ENCODE results near the gene TMEM209. TPM values are rescaled to one million over a fixed set of nuclear protein-coding genes. Genes with fewer than 3 reads are reported as not detected.
A peak's percentile ranks its signal among the peaks of the same experiment; 100 is the strongest.

TMEM209 gene
- polyA plus RNA-seq, 1 donor from 2014 or later = 14.6 TPM

- TF ChIP-seq CTCF (IDR thresholded peaks at IDR 0.05; ENCODE audit: poor library complexity, severe bottlenecking) = no peak
- TF ChIP-seq MXI1 (conservative IDR thresholded peaks at IDR 0.05; ENCODE audit: poor library complexity, severe bottlenecking) = no peak
- no peak for TF ChIP-seq SMC3 (conservative IDR thresholded peaks at IDR 0.05; ENCODE audit: poor library complexity)
- TF ChIP-seq RAD21 (conservative IDR thresholded peaks at IDR 0.05) = no peak
- no peak for TF ChIP-seq REST (IDR thresholded peaks at IDR 0.05; ENCODE audit: borderline replicate concordance)
- TF ChIP-seq EZH2 (IDR thresholded peaks at IDR 0.05; ENCODE audit: borderline replicate concordance, insufficient read depth, low read length, poor library complexity, severe bottlenecking) = no peak
- no peak for TF ChIP-seq TAF1 (IDR thresholded peaks at IDR 0.05; ENCODE audit: low read depth)
- TF ChIP-seq POLR2AphosphoS5 (IDR thresholded peaks at IDR 0.05) = no peak
- TF ChIP-seq EP300 (conservative IDR thresholded peaks at IDR 0.05; ENCODE audit: poor library complexity, severe bottlenecking) = no peak
- no peak overlapping the region for H3K4me2 ChIP-seq (ENCODE audit: low read length)
- H4K20me1 ChIP-seq (ENCODE audit: insufficient read depth) = no peaks in the 10 kb centered on the region
These were observed 3.3 kb upstream of the TMEM209 start for GRCh38 chr7:130208516-130208915.

GRCh38 chr7:130207642-130208041 lies 2.4 kb upstream of the TMEM209 start, which contains the start of gene SSMEM1:
TSS of gene SSMEM1 (plus strand) at chr7:130207860. CDS start at chr7:130207911, 51 bp downstream.
- Histone ChIP-seq H3K4me3 (ENCODE audit: low read length) (no peak within 1 kb of the TSS), H3F3A (ENCODE audit: insufficient read depth, low read length, poor library complexity, severe bottlenecking) (peaks cover 5% of the 10 kb centered on the region), H3K9ac (ENCODE audit: low read length) (no peak within 1 kb of the TSS), H3K27me3 (ENCODE audit: insufficient read depth, low read depth, low read length) (no peaks in the 10 kb centered on the region), H3K9me3 (ENCODE audit: low read length) (no peaks in the 10 kb centered on the region), H3K4me2 (ENCODE audit: low read length) (no peak within 1 kb of the TSS), H4K20me1 (ENCODE audit: insufficient read depth) (no peaks in the 10 kb centered on the region), H3K27ac (ENCODE audit: low read length) (peak within 1 kb of the TSS; percentile 45), H3K9me2 (ENCODE audit: insufficient read depth, low read length) (no peaks in the 10 kb centered on the region), H3K36me3 (ENCODE audit: insufficient read depth, low read length) (no peaks in the 10 kb centered on the region), H2AFZ (ENCODE audit: low read depth, low read length) (no peak within 1 kb of the TSS), H3K79me2 (replicated peaks; ENCODE audit: insufficient read depth, low read length) (peaks cover 15% of the 10 kb centered on the region)
- TF ChIP-seq SMC3 (conservative IDR thresholded peaks at IDR 0.05; ENCODE audit: poor library complexity) (no peak), EP300 (conservative IDR thresholded peaks at IDR 0.05; ENCODE audit: poor library complexity, severe bottlenecking) (no peak), MXI1 (conservative IDR thresholded peaks at IDR 0.05; ENCODE audit: poor library complexity, severe bottlenecking) (no peak), TAF1 (IDR thresholded peaks at IDR 0.05; ENCODE audit: low read depth) (no peak), RAD21 (conservative IDR thresholded peaks at IDR 0.05) (no peak), REST (IDR thresholded peaks at IDR 0.05; ENCODE audit: borderline replicate concordance) (no peak), EZH2 (IDR thresholded peaks at IDR 0.05; ENCODE audit: borderline replicate concordance, insufficient read depth, low read length, poor library complexity, severe bottlenecking) (no peak), CTCF (IDR thresholded peaks at IDR 0.05; ENCODE audit: poor library complexity, severe bottlenecking) (no peak), POLR2AphosphoS5 (IDR thresholded peaks at IDR 0.05) (no peak)

More at GRCh38 chr7:130208516-130208915, 3.3 kb upstream of the TMEM209 start:
- H3K9me2 ChIP-seq (ENCODE audit: insufficient read depth, low read length) = no peaks in the 10 kb centered on the region
- peaks cover 5% of the 10 kb centered on the region for H3F3A ChIP-seq (ENCODE audit: insufficient read depth, low read length, poor library complexity, severe bottlenecking)
- no peak overlapping the region for H3K9ac ChIP-seq (ENCODE audit: low read length)
- peaks cover 10% of the 10 kb centered on the region for H3K79me2 ChIP-seq (replicated peaks; ENCODE audit: insufficient read depth, low read length)
- H3K27me3 ChIP-seq (ENCODE audit: insufficient read depth, low read depth, low read length) = no peaks in the 10 kb centered on the region
- no peak overlapping the region for H3K27ac ChIP-seq (ENCODE audit: low read length)
- no peaks in the 10 kb centered on the region for H3K36me3 ChIP-seq (ENCODE audit: insufficient read depth, low read length)
- H2AFZ ChIP-seq (ENCODE audit: low read depth, low read length) = no peak overlapping the region
- H3K4me3 ChIP-seq (ENCODE audit: low read length) = no peak overlapping the region
- no peaks in the 10 kb centered on the region for H3K9me3 ChIP-seq (ENCODE audit: low read length)
